Mucosa of rectum (tissue), 2 donors: ENCODE measurements around the gene PCDHB5.
"Not testable (repeated sequence)": the region's sequence is repeated elsewhere in the genome, so short reads cannot be mapped to it uniquely, and the experiment has no call there.

Source experiments
- H3K27ac ChIP-seq, 2 donors: one replicate each; pipeline ENCODE4 v1.7.0; 2013; ENCODE audit warnings: inconsistent platforms in 2 of 2, low read depth in 2 of 2, low read length in 2 of 2
- H3K27me3 ChIP-seq, 2 donors: one replicate each; pipeline ENCODE4 v1.7.0; 2013; ENCODE audit warnings: low read length in 2 of 2; ENCODE audit not compliant: control insufficient read depth in 2 of 2, insufficient read depth in 2 of 2
- H3K36me3 ChIP-seq, 2 donors: one replicate each; pipeline ENCODE4 v1.7.0; 2013; ENCODE audit warnings: low read length in 2 of 2; ENCODE audit not compliant: control insufficient read depth in 2 of 2, insufficient read depth in 2 of 2
- H3K4me1 ChIP-seq, 2 donors: one replicate each; pipeline ENCODE4 v1.7.0; 2013; ENCODE audit warnings: low read length in 2 of 2, mild to moderate bottlenecking in 1 of 2; ENCODE audit not compliant: control insufficient read depth in 2 of 2, insufficient read depth in 2 of 2
- H3K4me3 ChIP-seq, 2 donors: one replicate each; pipeline ENCODE4 v1.7.0; 2013; ENCODE audit warnings: low read length in 2 of 2
- H3K9ac ChIP-seq, 2 donors: one replicate each; pipeline ENCODE4 v1.7.0; 2013; ENCODE audit warnings: low read length in 2 of 2, low read depth in 1 of 2, mild to moderate bottlenecking in 1 of 2
- H3K9me3 ChIP-seq, 2 donors: one replicate each; pipeline ENCODE4 v1.7.0; 2013; ENCODE audit warnings: low read length in 2 of 2; ENCODE audit not compliant: control insufficient read depth in 2 of 2
- donor health status: healthy.
- donor health status: Normal muscosa, but diverticular disease.

PCDHB5 gene

GRCh38 chr5:141151632-141152031 is 16.6 kb downstream of the PCDHB5 start:
- not testable (repeated sequence) for H3K27ac ChIP-seq, H3K4me3 ChIP-seq, H3K36me3 ChIP-seq, H3K9ac ChIP-seq, H3K27me3 ChIP-seq, H3K4me1 ChIP-seq
- peaks cover 5 to 10% of the 10 kb centered on the region in 2 donors for H3K9me3 ChIP-seq

GRCh38 chr5:141152096-141152495 is 17.1 kb downstream of the PCDHB5 start:
- H3K9me3 ChIP-seq = peaks cover 5 to 14% of the 10 kb centered on the region in 2 donors
- H3K4me3 ChIP-seq, H3K27ac ChIP-seq, H3K36me3 ChIP-seq, H3K9ac ChIP-seq, H3K4me1 ChIP-seq, H3K27me3 ChIP-seq: not testable (repeated sequence)

- Histone ChIP-seq H3K9me3 (peaks cover 5 to 8% of the 10 kb centered on the region in 2 donors), H3K4me3 (no peak overlapping the region), H3K9ac (no peak overlapping the region), H3K36me3 (no peaks in the 10 kb centered on the region), H3K27ac (no peak overlapping the region), H3K27me3 (no peaks in the 10 kb centered on the region), H3K4me1 (no peaks in the 10 kb centered on the region)
These were observed 20.8 kb downstream of the PCDHB5 start for GRCh38 chr5:141155540-141156374.

- not testable (repeated sequence) for H3K9me3 ChIP-seq, H3K4me1 ChIP-seq, H3K4me3 ChIP-seq, H3K27ac ChIP-seq, H3K36me3 ChIP-seq, H3K27me3 ChIP-seq, H3K9ac ChIP-seq
These were observed 22.4 kb downstream of the PCDHB5 start for GRCh38 chr5:141157356-141157755.

- not testable (repeated sequence) for H3K4me3 ChIP-seq, H3K27ac ChIP-seq, H3K9me3 ChIP-seq, H3K4me1 ChIP-seq, H3K36me3 ChIP-seq, H3K27me3 ChIP-seq, H3K9ac ChIP-seq
These were observed 22.9 kb downstream of the PCDHB5 start for GRCh38 chr5:141157901-141158300.

- peaks cover 0 to 17% of the 10 kb centered on the region in 2 donors for H3K9me3 ChIP-seq
- H3K4me3 ChIP-seq = peak within 1 kb of the TSS; percentile 6 to 35
These were observed 37.6 kb downstream of the PCDHB5 start, which contains the start of gene PCDHB7 for GRCh38 chr5:141172381-141173204. Gene PCDHB7, plus strand, starts transcription at chr5:141172644. Its CDS starts 192 bp downstream, at chr5:141172836.

GRCh38 chr5:141174291-141175104 is 39.5 kb downstream of the PCDHB5 start:
- not testable (repeated sequence) for H3K27ac ChIP-seq, H3K27me3 ChIP-seq, H3K4me1 ChIP-seq, H3K36me3 ChIP-seq, H3K4me3 ChIP-seq, H3K9ac ChIP-seq
- peaks cover 0 to 23% of the 10 kb centered on the region in 2 donors for H3K9me3 ChIP-seq

More at GRCh38 chr5:141172381-141173204, 37.6 kb downstream of the PCDHB5 start, which contains the start of gene PCDHB7:
- H3K36me3 ChIP-seq = no peaks in the 10 kb centered on the region
- no peak within 1 kb of the TSS for H3K9ac ChIP-seq
- H3K27me3 ChIP-seq = no peaks in the 10 kb centered on the region
- H3K27ac ChIP-seq = no peak within 1 kb of the TSS
- no peaks in the 10 kb centered on the region for H3K4me1 ChIP-seq

- H3K4me3 ChIP-seq = no peak overlapping the region
- H3K9ac ChIP-seq = no peak overlapping the region
- H3K36me3 ChIP-seq = no peaks in the 10 kb centered on the region
- no peak overlapping the region for H3K27ac ChIP-seq
- no peaks in the 10 kb centered on the region for H3K4me1 ChIP-seq
- H3K27me3 ChIP-seq = no peaks in the 10 kb centered on the region
- peaks cover 0 to 23% of the 10 kb centered on the region in 2 donors for H3K9me3 ChIP-seq
These were observed 40.9 kb downstream of the PCDHB5 start for GRCh38 chr5:141175933-141176332.

GRCh38 chr5:141177577-141178191 is 42.7 kb downstream of the PCDHB5 start, which contains the start of gene PCDHB8:
Gene PCDHB8, plus strand, starts transcription at chr5:141177790. Its CDS starts 245 bp downstream, at chr5:141178035.
- peaks cover 0 to 23% of the 10 kb centered on the region in 2 donors for H3K9me3 ChIP-seq
- H3K4me3 ChIP-seq, H3K27me3 ChIP-seq, H3K9ac ChIP-seq, H3K27ac ChIP-seq, H3K36me3 ChIP-seq, H3K4me1 ChIP-seq: not testable (repeated sequence)
